Bronchial epithelial cell (primary cell): ENCODE measurements around the gene TTBK1. TPM values are rescaled to one million over a fixed set of nuclear protein-coding genes. Genes with fewer than 3 reads are reported as not detected.

Source experiments
- DNase-seq: peaks from one replicate; pipeline ENCODE4 v3.0.0-alpha.2; 2010; ENCODE audit warnings: low read depth
- FAIRE-seq: peaks from 2 replicates; lab custom pipeline; 2011; peaks lifted over from hg19 to GRCh38; lab: Jason Lieb, UNC
- H3K27me3 ChIP-seq: 2 replicates; pipeline ENCODE4 v1.5.1; 2011; ENCODE audit warnings: low read length; ENCODE audit not compliant: control insufficient read depth, insufficient read depth
- H3K36me3 ChIP-seq: 2 replicates; pipeline ENCODE4 v1.5.1; 2011; ENCODE audit warnings: low read length; ENCODE audit not compliant: control insufficient read depth, insufficient read depth
- H3K4me3 ChIP-seq: 2 replicates; pipeline ENCODE4 v1.5.1; 2011; ENCODE audit warnings: mild to moderate bottlenecking, low read depth, low read length, control low read depth
- CTCF ChIP-seq: IDR thresholded peaks from 2 replicates; pipeline ENCODE4 v1.5.1; 2011; ENCODE audit warnings: mild to moderate bottlenecking, moderate library complexity, low read length, control low read depth, inconsistent platforms; ENCODE audit not compliant: insufficient read depth, severe bottlenecking
- total RNA-seq: library from RNA; depleted of rRNA; stranded (reverse); fragments of >200 nt; gene quantifications from 2 replicates; pipeline ENCODE4 v1.2.1, GENCODE V29; 2014

The TTBK1 gene
- total RNA-seq, 1 donor from 2014 or later = not detected

GRCh38 chr6:43295456-43295855, 52.2 kb downstream of the TTBK1 start:
- no peak for TF ChIP-seq CTCF
- no peak overlapping the region for H3K4me3 ChIP-seq
- no peaks in the 10 kb centered on the region for H3K36me3 ChIP-seq
- DNase-seq = no peak
- H3K27me3 ChIP-seq = no peaks in the 10 kb centered on the region
- no peak for FAIRE-seq

- no peak for FAIRE-seq
- no peak for DNase-seq
- H3K27me3 ChIP-seq = no peaks in the 10 kb centered on the region
- TF ChIP-seq CTCF = no peak
- H3K4me3 ChIP-seq = no peak overlapping the region
- H3K36me3 ChIP-seq = no peaks in the 10 kb centered on the region
Measured at GRCh38 chr6:43296780-43297497, 53.7 kb downstream of the TTBK1 start.

- no peaks in the 10 kb centered on the region for H3K36me3 ChIP-seq
- TF ChIP-seq CTCF = no peak
- FAIRE-seq (no peak), DNase-seq (no peak)
- no peak within 1 kb of the TSS for H3K4me3 ChIP-seq
- H3K27me3 ChIP-seq = no peaks in the 10 kb centered on the region
Measured at GRCh38 chr6:43297644-43298564, 54.6 kb downstream of the TTBK1 start, which contains the start of gene SLC22A7. SLC22A7 (plus strand) TSS chr6:43298260; CDS start chr6:43298359, 99 bp downstream.

GRCh38 chr6:43298565-43299337, 55.5 kb downstream of the TTBK1 start:
- Histone ChIP-seq H3K36me3 (no peaks in the 10 kb centered on the region), H3K27me3 (no peaks in the 10 kb centered on the region), H3K4me3 (no peak overlapping the region)
- no peak for DNase-seq
- TF ChIP-seq CTCF = no peak
- FAIRE-seq = no peak

GRCh38 chr6:43299338-43300293, 56.3 kb downstream of the TTBK1 start:
- Histone ChIP-seq H3K4me3 (no peak overlapping the region), H3K36me3 (no peaks in the 10 kb centered on the region), H3K27me3 (no peaks in the 10 kb centered on the region)
- no peak for TF ChIP-seq CTCF
- no peak for FAIRE-seq
- no peak for DNase-seq
